Ishikawa (cell line): ENCODE data around the gene CYP2W1.

Experiments
- CEBPB ChIP-seq: IDR thresholded peaks from 2 replicates; pipeline ENCODE4 v1.6.1; 2012
- CREB1 ChIP-seq: IDR thresholded peaks from 2 replicates; pipeline ENCODE4 v1.6.1; 2012; ENCODE audit warnings: low read depth
- EGR1 ChIP-seq: IDR thresholded peaks from 2 replicates; pipeline ENCODE4 v1.6.1; 2012
- EP300 ChIP-seq: IDR thresholded peaks from 2 replicates; pipeline ENCODE4 v1.6.1; 2012; ENCODE audit warnings: borderline replicate concordance
- FOXM1 ChIP-seq: IDR thresholded peaks from 2 replicates; pipeline ENCODE4 v1.6.1; 2012; ENCODE audit warnings: low read depth, borderline replicate concordance
- NFIC ChIP-seq: IDR thresholded peaks from 2 replicates; pipeline ENCODE4 v1.6.1; 2012
- RAD21 ChIP-seq: IDR thresholded peaks from 2 replicates; pipeline ENCODE4 v1.6.1; 2012; ENCODE audit warnings: low read depth
- TAF1 ChIP-seq: IDR thresholded peaks from 2 replicates; pipeline ENCODE4 v1.6.1; 2012; ENCODE audit warnings: low read depth, mild to moderate bottlenecking
- TCF12 ChIP-seq: IDR thresholded peaks from 2 replicates; pipeline ENCODE4 v1.6.1; 2012; ENCODE audit warnings: low read depth
- TEAD4 ChIP-seq: IDR thresholded peaks from 2 replicates; pipeline ENCODE4 v1.6.1; 2012
- YY1 ChIP-seq: IDR thresholded peaks from 2 replicates; pipeline ENCODE4 v1.6.1; 2012; ENCODE audit warnings: low read depth
- ZBTB7A ChIP-seq: IDR thresholded peaks from 2 replicates; pipeline ENCODE4 v1.6.1; 2012; ENCODE audit warnings: low read depth
- TF ChIP-seq, protein P1 (sequence below): IDR thresholded peaks from 2 replicates; pipeline ENCODE4 v1.6.1; 2012
- TF ChIP-seq, protein P2 (sequence below): IDR thresholded peaks from 2 replicates; pipeline ENCODE4 v1.6.1; 2012
- TF ChIP-seq, protein P3 (sequence below): IDR thresholded peaks from 2 replicates; pipeline ENCODE4 v1.6.1; 2012; ENCODE audit warnings: low read depth, mild to moderate bottlenecking

The CYP2W1 gene

DNA sequence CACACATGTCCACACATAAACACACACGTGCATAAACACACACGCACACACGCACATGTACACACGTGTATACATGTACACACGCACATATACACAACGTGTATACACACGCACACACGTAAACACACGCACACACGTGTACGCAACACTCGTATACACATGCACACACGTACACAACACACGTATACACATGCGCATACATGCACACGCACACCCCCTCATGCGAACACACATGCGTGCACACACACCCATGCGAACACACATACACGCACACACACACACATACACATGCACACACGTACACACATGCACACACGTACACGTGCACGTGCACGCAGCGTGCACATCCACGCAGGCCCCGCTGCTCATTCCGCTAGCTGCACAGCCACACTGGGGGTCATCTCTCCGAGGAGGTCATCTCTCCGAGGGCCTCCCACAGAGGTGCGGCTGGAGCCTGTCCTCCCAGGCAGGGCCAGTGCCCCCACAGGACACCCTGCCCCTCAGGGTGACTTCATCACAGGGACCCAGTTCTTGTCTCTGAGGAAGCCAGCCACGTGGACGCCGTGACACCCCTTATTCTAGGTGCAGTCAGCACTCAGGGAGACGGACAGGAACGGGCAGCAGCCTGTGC, 25.9 kb downstream of the CYP2W1 start:
- TF ChIP-seq, protein P1, sequence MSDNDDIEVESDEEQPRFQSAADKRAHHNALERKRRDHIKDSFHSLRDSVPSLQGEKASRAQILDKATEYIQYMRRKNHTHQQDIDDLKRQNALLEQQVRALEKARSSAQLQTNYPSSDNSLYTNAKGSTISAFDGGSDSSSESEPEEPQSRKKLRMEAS, result no peak
- TF ChIP-seq TCF12 (no peak), ZBTB7A (no peak)

DNA sequence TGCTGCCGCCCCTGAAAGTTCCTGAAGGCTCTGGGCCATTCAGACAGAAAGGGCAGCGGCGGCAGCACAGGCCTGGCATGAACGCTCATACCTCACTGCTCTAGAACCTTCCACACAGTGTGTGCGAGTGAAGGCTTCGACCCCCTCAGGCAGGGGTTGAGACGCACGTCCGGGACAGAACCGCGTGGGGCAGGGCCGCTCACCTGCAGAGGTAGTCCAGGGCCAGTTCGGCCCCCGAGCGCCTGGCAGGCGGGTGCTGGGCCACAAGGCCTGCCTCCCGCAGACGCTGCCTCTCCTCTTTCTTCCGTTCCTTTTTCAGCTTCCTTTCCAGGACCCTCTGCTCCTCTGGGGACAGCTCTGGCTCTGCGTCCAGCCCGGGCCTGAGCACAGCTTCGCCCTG, 26.8 kb downstream of the CYP2W1 start:
- TF ChIP-seq TEAD4 (no peak), TAF1 (no peak), EP300 (no peak)
- TF ChIP-seq, protein P2, sequence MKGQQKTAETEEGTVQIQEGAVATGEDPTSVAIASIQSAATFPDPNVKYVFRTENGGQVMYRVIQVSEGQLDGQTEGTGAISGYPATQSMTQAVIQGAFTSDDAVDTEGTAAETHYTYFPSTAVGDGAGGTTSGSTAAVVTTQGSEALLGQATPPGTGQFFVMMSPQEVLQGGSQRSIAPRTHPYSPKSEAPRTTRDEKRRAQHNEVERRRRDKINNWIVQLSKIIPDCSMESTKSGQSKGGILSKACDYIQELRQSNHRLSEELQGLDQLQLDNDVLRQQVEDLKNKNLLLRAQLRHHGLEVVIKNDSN, result no peak

DNA sequence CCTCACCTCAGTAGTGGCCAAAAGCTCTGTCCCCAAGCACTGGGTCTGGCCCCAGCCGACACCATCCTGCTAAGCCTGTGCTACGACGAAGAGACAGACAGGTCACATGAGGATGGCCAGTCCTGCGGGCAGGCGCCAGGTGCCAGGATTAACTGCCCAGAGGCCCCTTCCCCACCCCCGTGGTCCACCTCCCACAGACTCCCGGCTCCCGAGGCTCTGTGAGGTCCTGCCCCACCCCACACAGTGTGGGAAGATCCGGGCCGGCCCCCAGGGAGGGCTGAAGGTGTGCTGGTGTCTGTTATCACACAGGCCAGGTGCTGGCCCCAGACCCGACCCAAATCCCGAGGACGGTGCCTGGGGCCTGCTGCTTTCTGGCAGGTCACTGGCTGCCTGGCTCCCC, 27.2 kb downstream of the CYP2W1 start:
- TF ChIP-seq CEBPB, result no peak
- TF ChIP-seq ZBTB7A, result no peak
- TF ChIP-seq EP300, result no peak
- TF ChIP-seq TCF12, result no peak
- no peak for TF ChIP-seq FOXM1
- TF ChIP-seq YY1, result no peak
- no peak for TF ChIP-seq RAD21
- TF ChIP-seq NFIC, result no peak
- TF ChIP-seq, protein P2, result no peak
- TF ChIP-seq EGR1, result no peak
- no peak for TF ChIP-seq TEAD4
- TF ChIP-seq CREB1, result no peak
- TF ChIP-seq TAF1, result no peak
- TF ChIP-seq, protein P1, result no peak

DNA sequence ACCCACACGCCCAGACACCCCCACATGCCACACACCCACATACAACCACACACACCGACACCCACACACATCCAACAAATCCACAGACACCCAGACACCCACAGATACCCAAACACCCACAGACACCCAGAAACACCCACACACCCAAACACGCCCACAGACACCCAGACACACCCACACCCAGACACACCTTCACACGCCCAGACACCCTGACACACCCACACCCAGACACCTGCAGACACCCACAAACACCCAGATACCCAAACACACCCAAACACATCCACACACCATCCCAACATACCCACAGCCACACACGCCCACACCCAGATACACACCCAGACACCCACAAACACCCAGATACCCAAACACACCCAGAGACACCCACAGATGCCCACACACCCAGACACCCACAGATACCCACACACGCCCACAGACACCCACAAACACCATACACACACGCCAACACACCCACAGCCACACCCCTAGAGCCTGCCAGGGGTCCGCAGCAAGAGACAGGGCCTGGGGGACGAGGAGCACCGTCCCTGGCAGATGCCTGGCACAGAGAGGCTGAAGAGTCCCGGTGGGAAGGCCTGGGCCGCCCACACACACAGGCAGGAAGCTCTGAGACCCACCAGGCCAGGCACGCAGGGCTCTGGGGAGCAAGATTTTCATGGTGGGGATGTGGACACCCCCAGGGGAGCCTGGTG, 28.5 kb downstream of the CYP2W1 start:
- TF ChIP-seq ZBTB7A (no peak), TAF1 (no peak), TEAD4 (no peak), EGR1 (no peak), EP300 (no peak), YY1 (no peak), CEBPB (no peak), TCF12 (no peak), FOXM1 (no peak), RAD21 (no peak), NFIC (no peak), CREB1 (no peak)
- TF ChIP-seq, protein P2, result no peak
- TF ChIP-seq, protein P3, sequence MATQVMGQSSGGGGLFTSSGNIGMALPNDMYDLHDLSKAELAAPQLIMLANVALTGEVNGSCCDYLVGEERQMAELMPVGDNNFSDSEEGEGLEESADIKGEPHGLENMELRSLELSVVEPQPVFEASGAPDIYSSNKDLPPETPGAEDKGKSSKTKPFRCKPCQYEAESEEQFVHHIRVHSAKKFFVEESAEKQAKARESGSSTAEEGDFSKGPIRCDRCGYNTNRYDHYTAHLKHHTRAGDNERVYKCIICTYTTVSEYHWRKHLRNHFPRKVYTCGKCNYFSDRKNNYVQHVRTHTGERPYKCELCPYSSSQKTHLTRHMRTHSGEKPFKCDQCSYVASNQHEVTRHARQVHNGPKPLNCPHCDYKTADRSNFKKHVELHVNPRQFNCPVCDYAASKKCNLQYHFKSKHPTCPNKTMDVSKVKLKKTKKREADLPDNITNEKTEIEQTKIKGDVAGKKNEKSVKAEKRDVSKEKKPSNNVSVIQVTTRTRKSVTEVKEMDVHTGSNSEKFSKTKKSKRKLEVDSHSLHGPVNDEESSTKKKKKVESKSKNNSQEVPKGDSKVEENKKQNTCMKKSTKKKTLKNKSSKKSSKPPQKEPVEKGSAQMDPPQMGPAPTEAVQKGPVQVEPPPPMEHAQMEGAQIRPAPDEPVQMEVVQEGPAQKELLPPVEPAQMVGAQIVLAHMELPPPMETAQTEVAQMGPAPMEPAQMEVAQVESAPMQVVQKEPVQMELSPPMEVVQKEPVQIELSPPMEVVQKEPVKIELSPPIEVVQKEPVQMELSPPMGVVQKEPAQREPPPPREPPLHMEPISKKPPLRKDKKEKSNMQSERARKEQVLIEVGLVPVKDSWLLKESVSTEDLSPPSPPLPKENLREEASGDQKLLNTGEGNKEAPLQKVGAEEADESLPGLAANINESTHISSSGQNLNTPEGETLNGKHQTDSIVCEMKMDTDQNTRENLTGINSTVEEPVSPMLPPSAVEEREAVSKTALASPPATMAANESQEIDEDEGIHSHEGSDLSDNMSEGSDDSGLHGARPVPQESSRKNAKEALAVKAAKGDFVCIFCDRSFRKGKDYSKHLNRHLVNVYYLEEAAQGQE, result no peak
- TF ChIP-seq, protein P1, result no peak

DNA sequence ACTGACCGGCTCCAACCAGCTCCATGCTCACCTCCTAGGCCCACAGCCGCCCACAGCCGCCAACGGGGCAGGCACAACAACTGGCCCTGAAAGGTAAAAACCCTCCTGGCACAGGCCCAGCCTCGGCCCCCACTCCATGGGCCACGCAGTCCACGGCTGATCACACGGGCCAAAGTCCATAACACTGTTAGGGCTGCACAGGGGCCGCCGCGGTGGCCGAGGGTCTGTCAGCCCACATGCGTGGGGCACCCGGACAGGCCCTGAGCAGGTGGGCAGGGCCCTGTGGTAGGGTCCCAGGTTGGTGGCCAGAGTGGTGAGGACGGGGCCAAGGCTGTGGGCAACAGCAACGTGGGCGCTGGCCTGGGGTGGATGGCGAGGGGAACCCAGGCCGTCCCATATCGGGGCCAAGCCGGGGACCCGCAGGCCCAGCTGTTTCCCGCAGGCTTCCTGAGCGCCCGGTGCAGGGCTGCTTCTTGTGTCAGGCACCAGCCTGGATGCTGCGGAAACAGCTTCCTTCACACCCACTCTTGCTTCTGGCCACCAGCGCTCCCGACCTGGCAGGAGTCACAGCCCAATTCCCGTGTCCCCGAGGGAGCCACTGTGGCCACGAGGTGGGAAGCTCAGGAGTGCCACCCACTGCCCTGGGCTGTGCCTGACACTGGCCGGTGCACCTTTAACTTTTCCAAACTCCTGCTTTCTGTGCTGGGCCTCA, 29.2 kb downstream of the CYP2W1 start:
- TF ChIP-seq TAF1, result no peak
- TF ChIP-seq, protein P3, result no peak
- TF ChIP-seq EP300, result no peak
- no peak for TF ChIP-seq FOXM1
- TF ChIP-seq TEAD4, result no peak
- TF ChIP-seq, protein P1, result no peak
- TF ChIP-seq EGR1, result no peak
- TF ChIP-seq TCF12, result no peak
